K562 (cell line): ENCODE measurements around the gene NBEAL2. TPM values are rescaled to one million over a fixed set of nuclear protein-coding genes. Genes with fewer than 3 reads are reported as not detected.

Experiments used
- ATAC-seq: fragments of 200-7000 bp; cut with Tn5 transposase; 3 replicates; pipeline ENCODE4 v1.9.1; 2020; ENCODE audit warnings: moderate library complexity
- BruUV-seq: library from RNA; stranded (reverse); fragments of 400-500 nt; replicated peaks from 2 replicates; lab custom pipeline; 2021; lab: Mats Ljungman, UMichigan
- CTCF ChIA-PET: fragments of 300-600 bp; formaldehyde crosslinking; extraction: SDS; loops from one replicate; lab custom pipeline; 2021; ENCODE audit warnings: low intra/inter-chr PET ratio; lab: Yijun Ruan, JAX
- POLR2A ChIA-PET: fragments of 300-600, 350-650 bp; sonication (Branson Sonifier 250); formaldehyde crosslinking; extraction: SDS; loops from one replicate; lab custom pipeline; 2021; ENCODE audit warnings: antibody characterized with exemption, inconsistent platforms; lab: Yijun Ruan, JAX
- DNase-seq, 4 experiments: peaks; one replicate each; pipeline versions ENCODE4 v3.0.0 to v3.0.0-alpha.2; 2011 to 2018; ENCODE audit warnings: low spot score in 3 of 4, mixed read lengths in 3 of 4; ENCODE audit errors: extremely low read depth in 1 of 4
- FAIRE-seq: peaks from 2 replicates; lab custom pipeline; 2011; peaks lifted over from hg19 to GRCh38; lab: Jason Lieb, UNC
- H2AFZ ChIP-seq: 2 replicates; pipeline ENCODE4 v1.6.0; 2011; ENCODE audit warnings: low read depth, low read length, control low read depth, inconsistent platforms
- H3K27ac ChIP-seq: fragments of 200-600 bp; 3 replicates; pipeline ENCODE4 v1.8.0; 2011; ENCODE audit warnings: low read depth, mild to moderate bottlenecking, control low read depth, inconsistent platforms, low read length, moderate library complexity, mixed read lengths; ENCODE audit errors: extremely low read depth
- H3K27me3 ChIP-seq, 2 experiments: fragments of 300-600 bp in 1 of 2; 2 replicates in 1 of 2; 3 replicates in 1 of 2; pipeline versions ENCODE4 v1.6.0 to v1.8.0; 2011; ENCODE audit warnings: inconsistent platforms in 2 of 2, low read length in 2 of 2, mild to moderate bottlenecking in 1 of 2, mixed read lengths in 1 of 2, moderate library complexity in 1 of 2; ENCODE audit not compliant: control insufficient read depth in 2 of 2, insufficient read depth in 2 of 2
- H3K36me3 ChIP-seq: fragments of 300-600 bp; 3 replicates; pipeline ENCODE4 v1.8.0; 2011; ENCODE audit warnings: mild to moderate bottlenecking, low read length, inconsistent platforms; ENCODE audit not compliant: control insufficient read depth, insufficient read depth
- H3K4me1 ChIP-seq, 2 experiments: fragments of 200-600 bp in 1 of 2; replicated peaks in 1 of 2; 2 replicates in 1 of 2; 3 replicates in 1 of 2; pipeline versions ENCODE4 v1.5.1 to v1.8.0; 2011; ENCODE audit warnings: inconsistent platforms in 2 of 2, low read length in 2 of 2, mild to moderate bottlenecking in 1 of 2, mixed read lengths in 1 of 2, moderate library complexity in 1 of 2; ENCODE audit not compliant: control insufficient read depth in 2 of 2, insufficient read depth in 2 of 2
- H3K4me2 ChIP-seq: 2 replicates; pipeline ENCODE4 v1.6.1; 2011; ENCODE audit warnings: low read length, control low read depth, inconsistent platforms, mixed read lengths; ENCODE audit not compliant: insufficient read depth
- H3K4me3 ChIP-seq: fragments of 200-600 bp; sonication (generic), shearing (Covaris generic); 2 replicates; pipeline ENCODE4 v1.5.1; 2016; ENCODE audit warnings: control low read depth, inconsistent platforms
- H3K79me2 ChIP-seq: fragments of 200-600 bp; 3 replicates; pipeline ENCODE4 v1.8.0; 2011; ENCODE audit warnings: low read length, inconsistent platforms; ENCODE audit not compliant: control insufficient read depth, insufficient read depth
- H3K9ac ChIP-seq, 2 experiments: 2 replicates each; pipeline versions ENCODE4 v1.6.0 to v1.6.1; 2011; ENCODE audit warnings: low read depth in 2 of 2, low read length in 2 of 2, control low read depth in 1 of 2, inconsistent platforms in 1 of 2, mild to moderate bottlenecking in 1 of 2, mixed read lengths in 1 of 2; ENCODE audit not compliant: insufficient read depth in 1 of 2
- H3K9me1 ChIP-seq: one replicate; pipeline ENCODE4 v1.6.0; 2011; ENCODE audit warnings: inconsistent platforms, mild to moderate bottlenecking, low read length, moderate library complexity; ENCODE audit not compliant: control insufficient read depth, insufficient read depth
- H3K9me3 ChIP-seq: replicated peaks from 2 replicates; pipeline ENCODE4 v1.5.1; 2011; ENCODE audit warnings: low read depth, low read length, inconsistent platforms; ENCODE audit not compliant: control insufficient read depth, insufficient read depth
- H4K20me1 ChIP-seq: replicated peaks from 2 replicates; pipeline ENCODE4 v1.6.1; 2011; ENCODE audit warnings: low read length, inconsistent platforms, mixed read lengths; ENCODE audit not compliant: control insufficient read depth, insufficient read depth
- ARHGAP35 ChIP-seq: fragments of 450-650 bp; IDR thresholded peaks from 2 replicates; pipeline ENCODE4 v1.6.1; 2018; ENCODE audit not compliant: partially characterized antibody
- BCOR ChIP-seq: fragments of 450-650 bp; IDR thresholded peaks from 2 replicates; pipeline ENCODE4 v1.6.1; 2016
- BDP1 ChIP-seq: IDR thresholded peaks from 3 replicates; pipeline ENCODE4 v1.6.1; 2011; ENCODE audit not compliant: insufficient read length, insufficient read depth
- CHCHD3 ChIP-seq: fragments of 250-450 bp; sonication (Bioruptor Pico); IDR thresholded peaks from 2 replicates; pipeline ENCODE4 v2.1.2; 2022; ENCODE audit warnings: mild to moderate bottlenecking
- ETS1 ChIP-seq: conservative IDR thresholded peaks from 2 replicates; pipeline ENCODE4 v1.6.1; 2011; ENCODE audit warnings: low read depth, mild to moderate bottlenecking, low read length; ENCODE audit not compliant: control insufficient read depth
- FOSL1 ChIP-seq: fragments of 200-800 bp; sonication (Bioruptor generic); conservative IDR thresholded peaks from 2 replicates; pipeline ENCODE4 v1.6.1; 2016; ENCODE audit warnings: missing genetic modification characterization, missing compliant biosample characterization
- MCM2 ChIP-seq: fragments of 450-650 bp; IDR thresholded peaks from 2 replicates; pipeline ENCODE4 v1.6.1; 2017; ENCODE audit warnings: low read depth, mild to moderate bottlenecking
- MED1 ChIP-seq: sonication (generic); formaldehyde crosslinking; IDR thresholded peaks from 2 replicates; pipeline ENCODE4 v1.8.1; 2023; ENCODE audit warnings: missing genetic modification reagents, borderline replicate concordance
- MTF1 ChIP-seq: fragments of 250-450 bp; sonication (Bioruptor Pico); IDR thresholded peaks from 2 replicates; pipeline ENCODE4 v1.9.0; 2021; ENCODE audit warnings: moderate library complexity, mild to moderate bottlenecking, inconsistent platforms, borderline replicate concordance
- NELFE ChIP-seq: IDR thresholded peaks from 2 replicates; pipeline ENCODE4 v1.6.1; 2011; ENCODE audit warnings: mild to moderate bottlenecking; ENCODE audit not compliant: insufficient read depth, insufficient read length
- NR2C1 ChIP-seq, 2 experiments: fragments of 450-650 bp; IDR thresholded peaks; 2 replicates each; pipeline ENCODE4 v1.6.1; 2017; ENCODE audit warnings: mild to moderate bottlenecking in 2 of 2, antibody characterized with exemption in 1 of 2, inconsistent platforms in 1 of 2, missing compliant biosample characterization in 1 of 2, missing genetic modification characterization in 1 of 2
- PHB ChIP-seq: fragments of 250-450 bp; sonication (Bioruptor Pico); IDR thresholded peaks from 2 replicates; pipeline ENCODE4 v1.5.0; 2021
- SMARCA4 ChIP-seq: fragments of 450-650 bp; IDR thresholded peaks from 2 replicates; pipeline ENCODE4 v1.6.1; 2016
- TEAD2 ChIP-seq: fragments of 450-650 bp; IDR thresholded peaks from 2 replicates; pipeline ENCODE4 v1.6.1; 2016; ENCODE audit warnings: missing genetic modification characterization, control low read depth, missing compliant biosample characterization
- TRIM28 ChIP-seq: fragments of 450-650 bp; IDR thresholded peaks from 2 replicates; pipeline ENCODE4 v1.6.1; 2017
- UBTF ChIP-seq, 2 experiments: IDR thresholded peaks; 2 replicates each; pipeline ENCODE4 v1.6.1; 2012; ENCODE audit warnings: improper control_type of control experiment in 2 of 2, low read depth in 2 of 2, low read length in 2 of 2, borderline replicate concordance in 1 of 2
- ZKSCAN8 ChIP-seq: fragments of 200-800 bp; sonication (Bioruptor generic); IDR thresholded peaks from 2 replicates; pipeline ENCODE4 v1.6.1; 2016; ENCODE audit warnings: missing genetic modification characterization, missing compliant biosample characterization
- ZNF511 ChIP-seq: sonication (generic); formaldehyde crosslinking; IDR thresholded peaks from 2 replicates; pipeline ENCODE4 v1.8.0; 2022; ENCODE audit warnings: mild to moderate bottlenecking, missing genetic modification reagents
- ZNF584 ChIP-seq: fragments of 200-800 bp; sonication (Bioruptor generic); IDR thresholded peaks from 2 replicates; pipeline ENCODE4 v1.6.1; 2016; ENCODE audit warnings: low read depth, mild to moderate bottlenecking, missing genetic modification characterization, missing compliant biosample characterization
- WGBS: fragments of 100-300 bp; shearing (Covaris generic); methylation state at CpG from one replicate; pipeline ENCODE4 v1.1.6; 2016; ENCODE audit warnings: low coverage, mixed read lengths; ENCODE audit not compliant: insufficient coverage; ENCODE audit errors: missing lambda C conversion rate; 5-methylcytosine and 5-hydroxymethylcytosine counted together
- in situ Hi-C: fragments of 300-500 bp; cut with MboI; formaldehyde crosslinking; loops from 4 replicates; pipeline ENCODE4 v1.15.0; 2018; ENCODE audit warnings: inconsistent platforms, mixed read lengths
- intact Hi-C: fragments of 100-400 bp; cut with micrococcal nuclease; formaldehyde crosslinking; loops from 2 replicates; pipeline ENCODE4 v1.14.2; 2022
- polyA plus RNA-seq, 8 experiments: library from polyadenylated mRNA; depleted of rRNA in 4 of 8; stranded (reverse) in 5 of 8; unstranded in 3 of 8; fragments of >200 nt; fragmentation: Nextera tagmentation in 2 of 8; fragmentation: Illumina TruSeq in 1 of 8; extraction: Ambion mirVana in 2 of 8; extraction: Trizol in 1 of 8; gene quantifications; 2 replicates each; pipeline versions ENCODE4 v1.2.1 to v1.2.3, GENCODE V29; 2011 to 2014; ENCODE audit warnings: inconsistent platforms in 1 of 8, missing spikeins in 1 of 8
- total RNA-seq, 7 experiments: library from RNA; depleted of rRNA in 6 of 7; stranded (reverse); fragments of >200 nt in 6 of 7; fragmentation: Illumina TruSeq in 2 of 7; extraction: Trizol in 2 of 7; gene quantifications; 2 replicates each; pipeline versions ENCODE4 v1.2.1 to v1.2.3, GENCODE V29; 2011 to 2021; ENCODE audit warnings: low replicate concordance in 1 of 7

The NBEAL2 gene
- total and polyA plus RNA-seq, 9 of the 15 experiments (the other 6 are each of a cell fraction or from before 2014, with no cell fraction given), result 0.06 to 114 (median 29.6) TPM

- 24% methylated on average over 7 of the region's 7 CpGs for WGBS
- Histone ChIP-seq H3K9me1 (peaks cover 43% of the 10 kb centered on the region), H3K27me3 (no peaks in the 10 kb centered on the region), H3K27ac (peak overlapping the region; percentile 61), H4K20me1 (peaks cover 79% of the 10 kb centered on the region), H3K4me2 (peak overlapping the region; percentile 75; the same call in 1 of the 2 replicates), H3K4me3 (no peak overlapping the region), H3K9ac (peak overlapping the region; percentile 23 to 81; a peak in 3 of 4 replicates), H3K4me1 (peaks cover 49 to 70% of the 10 kb centered on the region in 2 experiments), H3K36me3 (peaks cover 62% of the 10 kb centered on the region), H3K9me3 (no peaks in the 10 kb centered on the region), H3K79me2 (peaks cover 97% of the 10 kb centered on the region), H2AFZ (no peak overlapping the region)
- ChIA-PET CTCF (no interaction called here), POLR2A (interaction anchor here (0.8 to 4.0 kb wide), 14 partner anchors 9 to 356 kb away, joined by 3 to 14 read pairs (median 4); no protein-coding TSS in a partner anchor)
- intact Hi-C loops, result no loop called here
- in situ Hi-C loops, result no loop called here
- ATAC-seq (peak; percentile 45), DNase-seq (peak; percentile 63 to 72 (median 70)), FAIRE-seq (peak; percentile 60)
- no TSS peak for BruUV-seq
- TF ChIP-seq ZKSCAN8 (CRISPR knock-in tag), result peak; percentile 43; the same call in 1 of the 2 replicates
- TF ChIP-seq ZNF584 (CRISPR knock-in tag), result peak; percentile 74; the same call in 1 of the 2 replicates
- TF ChIP-seq NELFE, result no peak
- peak; percentile 86 for TF ChIP-seq SMARCA4
- 0 out of 2 replicates have a peak, but pooled peaks have one; percentile 47 for TF ChIP-seq ZNF511 (CRISPR knock-in tag)
- no peak for TF ChIP-seq BCOR
- TF ChIP-seq NR2C1 (IDR thresholded peaks at IDR 0.05), result no peak
- peak; percentile 37; the same call in 1 of the 2 replicates for TF ChIP-seq NR2C1 (tag; IDR thresholded peaks at IDR 0.05)
- TF ChIP-seq CHCHD3 (CRISPR knock-in tag), result no peak
- TF ChIP-seq MCM2, result no peak
- no peak for TF ChIP-seq PHB
- TF ChIP-seq FOSL1 (tag), result peak; percentile 97
- no peak for TF ChIP-seq ARHGAP35
- no peak for TF ChIP-seq TRIM28
- TF ChIP-seq MTF1 (CRISPR knock-in tag), result no peak
- TF ChIP-seq ETS1, result no peak
- no peak for TF ChIP-seq UBTF (IDR thresholded peaks at IDR 0.05; ENCODE audit: borderline replicate concordance in 1 of 2, low read depth in 2 of 2, low read length in 2 of 2)
- no peak for TF ChIP-seq BDP1
- no peak for TF ChIP-seq MED1
- TF ChIP-seq TEAD2 (tag), result no peak
Measured at GRCh38 chr3:46946856-46947545, 32.5 kb upstream of the NBEAL2 start.
